Fibroblast of upper back skin (primary cell): ENCODE measurements around the gene CPOX.
A peak's percentile ranks its signal among the peaks of the same experiment; 100 is the strongest.

ENCODE experiments used
- DNase-seq: peaks from one replicate; pipeline ENCODE4 v3.0.0-alpha.2; 2013

CPOX gene

GRCh38 chr3:98594628-98595324, 1.4 kb upstream of the CPOX start:
- DNase-seq, result no peak

- DNase-seq, result no peak
Observed at GRCh38 chr3:98592345-98592935, 971 bp downstream of the CPOX start.

- no peak for DNase-seq
Observed at GRCh38 chr3:98589331-98590036, 3.9 kb downstream of the CPOX start.

DNA sequence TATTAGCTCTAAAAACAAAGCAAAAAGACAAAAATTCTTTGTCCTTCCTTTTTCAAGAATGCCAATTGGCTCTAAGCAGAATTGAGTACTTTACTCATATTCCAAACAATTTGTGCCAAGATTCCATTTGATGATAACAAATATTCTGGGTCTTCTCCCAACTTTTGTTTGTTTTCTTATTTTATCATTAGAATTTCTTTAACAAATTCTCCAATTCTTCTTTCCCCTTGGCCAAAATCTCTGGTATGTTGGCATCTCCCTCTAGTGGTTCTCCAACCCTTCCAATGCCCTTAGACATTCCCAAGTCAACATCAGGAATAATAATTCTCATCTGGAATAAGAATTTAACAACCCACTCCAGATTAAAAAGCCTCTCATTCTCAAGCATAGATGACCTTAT, 5.3 kb downstream of the CPOX start:
- DNase-seq, result no peak

DNA sequence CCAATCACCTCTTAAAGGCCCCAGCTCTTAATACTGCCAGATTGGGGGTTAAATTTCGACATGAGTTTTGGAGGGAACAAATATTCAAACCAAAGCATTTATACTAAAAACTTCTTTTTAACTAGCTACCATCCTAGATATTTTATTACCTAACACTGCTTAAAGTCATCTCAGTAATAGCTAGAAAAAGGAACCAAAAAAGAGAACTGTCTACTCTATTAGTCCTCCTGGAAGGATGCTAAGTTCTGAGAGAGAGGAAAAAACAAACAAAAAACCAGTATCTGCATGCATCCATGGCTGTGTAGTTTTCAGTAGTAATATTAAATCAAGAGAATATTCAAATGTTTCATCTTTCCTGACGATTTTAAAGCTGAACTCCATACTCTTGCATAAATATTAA, 5.8 kb downstream of the CPOX start:
- no peak for DNase-seq

- DNase-seq, result no peak
Observed at GRCh38 chr3:98584547-98584946, 8.9 kb downstream of the CPOX start.

DNA sequence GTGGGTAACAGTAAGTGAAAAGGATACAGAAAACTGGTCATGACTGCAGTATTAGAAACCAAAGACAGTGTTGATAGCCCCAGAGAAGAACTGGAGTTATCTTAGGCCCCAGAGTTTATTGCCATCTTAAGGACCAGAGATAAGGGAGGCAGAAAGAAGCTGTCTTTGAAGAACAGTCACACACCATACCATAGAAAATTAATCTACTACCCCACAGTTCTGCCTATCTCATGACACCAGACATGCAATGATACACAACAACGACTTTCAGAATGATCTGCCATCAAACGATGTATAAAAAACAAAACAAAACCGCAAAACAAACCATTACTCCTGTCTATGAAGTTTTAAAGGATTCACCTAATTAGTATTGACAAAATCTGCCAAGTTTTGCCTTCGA, 9.6 kb downstream of the CPOX start:
- no peak for DNase-seq

GRCh38 chr3:98582042-98582441, 11.4 kb downstream of the CPOX start:
- DNase-seq, result no peak

GRCh38 chr3:98581474-98581873, 11.9 kb downstream of the CPOX start:
- DNase-seq, result no peak

GRCh38 chr3:98580401-98581386, 12.7 kb downstream of the CPOX start:
- no peak for DNase-seq

DNA sequence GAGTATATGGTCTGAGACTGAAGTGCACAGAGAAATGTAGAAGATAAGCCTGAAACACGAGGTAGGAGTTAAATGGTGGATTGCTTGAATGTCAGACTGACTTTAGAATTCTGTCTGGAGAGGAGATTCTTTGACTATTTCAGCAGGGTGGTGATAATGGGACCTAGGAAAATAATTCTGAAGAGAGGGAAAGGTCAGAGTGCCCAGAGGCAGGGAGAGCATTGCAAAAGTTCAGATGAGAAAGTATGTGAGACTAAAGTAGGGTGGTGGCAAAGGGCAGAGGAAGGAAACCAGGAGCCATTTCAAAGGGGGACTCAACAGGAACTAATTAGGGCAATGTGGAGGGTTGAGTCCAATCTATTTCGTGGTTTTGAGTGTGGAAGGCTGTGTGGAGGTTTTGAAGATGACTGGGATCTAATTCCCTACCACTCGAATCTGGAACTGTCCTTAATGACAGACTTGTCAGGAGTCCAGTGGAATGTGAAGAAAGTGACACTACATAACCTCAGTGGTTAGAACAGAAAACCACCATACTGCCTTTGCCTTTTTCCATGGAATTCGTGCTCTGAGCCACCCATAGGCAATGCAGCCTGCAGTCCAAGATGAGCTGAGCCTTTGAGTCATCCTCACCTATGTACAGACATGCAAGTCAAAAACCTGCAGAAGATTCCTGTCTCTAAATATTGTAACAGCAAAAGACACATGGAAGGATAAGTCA, 16.1 kb downstream of the CPOX start:
- peak; percentile 86 for DNase-seq

DNA sequence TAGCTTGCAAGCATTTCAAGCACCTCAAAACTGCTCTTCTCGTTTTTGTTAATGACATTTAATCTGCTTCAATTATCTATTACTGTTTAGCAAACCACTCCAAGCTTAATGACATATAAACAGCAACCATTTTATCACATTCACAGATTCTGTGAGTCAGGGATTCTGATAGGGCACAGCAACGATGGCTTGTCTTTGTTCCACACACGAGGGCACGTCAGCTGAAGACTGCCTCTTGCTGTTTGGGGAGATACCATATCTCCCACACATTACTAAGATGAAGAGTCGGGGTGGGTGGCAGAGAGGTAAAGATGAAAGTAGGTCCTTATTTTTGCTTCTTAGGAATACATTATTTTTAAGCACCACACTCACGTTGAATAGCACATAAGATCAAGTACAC, 19.3 kb downstream of the CPOX start:
- no peak for DNase-seq

DNA sequence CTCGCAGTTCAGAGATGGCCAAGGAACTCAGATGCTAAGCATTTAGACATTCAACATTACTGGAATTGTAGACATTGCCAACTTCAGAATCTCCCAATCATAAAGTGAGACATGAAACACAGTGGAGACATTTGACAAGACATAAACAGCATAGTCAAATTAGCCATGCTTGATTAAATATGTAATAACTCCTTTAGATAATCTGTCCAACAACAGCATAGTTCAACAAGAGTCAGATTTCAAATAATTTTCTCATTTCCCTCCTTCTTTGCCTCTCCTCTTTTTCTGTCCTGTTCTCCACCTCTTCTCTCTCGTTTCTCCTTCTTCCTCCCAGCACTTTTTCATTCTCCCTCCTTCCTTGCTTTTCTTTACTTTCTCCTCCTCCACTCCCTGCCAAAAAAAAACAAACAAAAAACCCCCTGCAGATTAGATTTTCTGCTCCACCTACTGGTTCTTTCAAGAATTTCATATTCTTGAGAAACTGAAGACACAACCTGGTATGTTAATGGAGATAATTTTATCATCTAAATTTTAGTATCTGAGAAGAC, 20.2 kb downstream of the CPOX start:
- DNase-seq, result peak; percentile 37

DNA sequence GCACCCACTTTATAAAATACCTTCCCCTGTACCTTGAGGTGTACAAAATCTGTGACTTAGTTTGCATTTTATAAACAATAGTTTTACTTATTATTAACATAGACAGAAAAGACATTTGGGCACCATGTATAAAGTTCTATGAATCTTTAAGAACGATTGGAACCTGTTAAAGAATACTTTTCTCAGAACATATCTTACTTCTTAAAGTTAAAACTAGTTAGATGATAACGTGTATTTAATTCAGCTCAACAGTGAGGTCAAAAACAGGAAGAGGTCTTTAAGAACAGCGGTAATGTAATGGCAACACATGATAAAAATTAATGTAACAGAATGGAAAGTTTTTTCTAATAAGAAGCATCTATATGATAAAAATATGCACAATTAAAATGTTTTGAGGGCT, 25.0 kb downstream of the CPOX start:
- DNase-seq, result no peak

GRCh38 chr3:98567666-98568270, 25.6 kb downstream of the CPOX start:
- no peak for DNase-seq

DNA sequence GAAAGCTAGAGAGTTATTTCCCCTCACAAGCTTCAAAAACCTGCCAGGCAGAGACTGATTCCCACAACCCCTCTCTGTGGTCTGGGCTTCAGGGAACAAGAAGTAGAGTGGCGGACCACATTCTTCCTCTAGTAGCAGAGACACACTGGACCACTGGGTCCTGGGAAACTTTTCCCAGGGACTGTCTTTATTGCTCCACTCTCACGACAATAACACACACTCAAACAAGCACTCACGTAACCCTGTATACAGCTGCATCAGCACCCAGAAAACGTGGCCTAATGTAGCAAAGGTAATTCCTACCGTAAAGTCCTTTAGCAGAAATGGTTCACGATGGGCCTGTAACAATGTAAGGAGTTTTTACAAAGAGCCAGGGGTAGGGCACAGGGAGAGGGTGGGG, 27.6 kb downstream of the CPOX start:
- DNase-seq, result no peak

DNA sequence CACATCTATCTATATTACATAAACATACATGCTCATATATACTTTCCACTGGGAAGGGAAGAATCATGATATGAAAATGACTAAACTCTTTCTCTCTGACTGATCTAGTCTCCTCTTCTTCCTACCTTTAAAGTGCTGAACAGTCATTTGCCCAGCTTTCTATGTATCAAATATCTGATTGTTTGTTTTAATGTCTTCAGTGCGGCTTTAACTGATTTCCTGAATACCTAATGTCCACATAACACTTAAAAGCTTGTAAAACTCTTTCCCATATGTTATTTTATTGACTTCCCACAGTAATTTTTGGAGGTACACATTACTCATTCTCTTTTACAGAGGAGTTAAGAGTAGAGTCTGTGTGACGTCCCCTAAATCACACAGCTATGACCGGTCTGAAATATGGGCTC, 28.2 kb downstream of the CPOX start:
- no peak for DNase-seq

GRCh38 chr3:98564282-98565005, 29.0 kb downstream of the CPOX start:
- no peak for DNase-seq

DNA sequence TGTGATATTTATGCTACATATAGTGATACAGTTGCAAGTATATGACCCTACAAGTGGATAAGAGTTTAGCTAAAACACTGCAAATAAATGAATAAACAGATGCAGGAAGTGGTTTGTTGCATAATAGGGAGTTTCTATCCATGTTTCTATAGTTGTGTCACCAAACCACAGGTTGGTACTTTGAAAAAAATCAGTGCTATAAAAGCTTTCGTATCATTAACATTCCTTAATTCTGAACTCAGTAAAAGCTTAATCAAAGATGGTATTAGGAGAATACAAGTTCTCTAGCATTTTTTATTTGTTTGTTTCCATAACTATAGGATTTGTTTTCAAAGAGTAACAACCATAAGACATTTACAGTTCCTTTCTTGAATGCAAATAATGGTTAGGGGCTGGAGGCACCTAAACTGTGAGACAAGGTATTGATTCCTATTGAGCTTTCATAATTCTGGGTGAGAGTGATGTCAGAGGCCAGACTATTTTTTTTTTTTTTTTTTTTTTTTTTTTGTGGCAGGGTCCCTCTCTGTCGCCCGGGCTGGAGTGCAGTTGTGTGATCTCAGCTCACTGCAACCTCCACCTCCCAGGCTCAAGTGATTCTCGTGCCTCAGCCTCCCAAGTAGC, 29.6 kb downstream of the CPOX start:
- peak; percentile 45 for DNase-seq

- peak; percentile 7 for DNase-seq
Observed at GRCh38 chr3:98561727-98562521, 31.5 kb downstream of the CPOX start.
